ENCODE results near the gene TMEM53.

TMEM53 gene

DNA sequence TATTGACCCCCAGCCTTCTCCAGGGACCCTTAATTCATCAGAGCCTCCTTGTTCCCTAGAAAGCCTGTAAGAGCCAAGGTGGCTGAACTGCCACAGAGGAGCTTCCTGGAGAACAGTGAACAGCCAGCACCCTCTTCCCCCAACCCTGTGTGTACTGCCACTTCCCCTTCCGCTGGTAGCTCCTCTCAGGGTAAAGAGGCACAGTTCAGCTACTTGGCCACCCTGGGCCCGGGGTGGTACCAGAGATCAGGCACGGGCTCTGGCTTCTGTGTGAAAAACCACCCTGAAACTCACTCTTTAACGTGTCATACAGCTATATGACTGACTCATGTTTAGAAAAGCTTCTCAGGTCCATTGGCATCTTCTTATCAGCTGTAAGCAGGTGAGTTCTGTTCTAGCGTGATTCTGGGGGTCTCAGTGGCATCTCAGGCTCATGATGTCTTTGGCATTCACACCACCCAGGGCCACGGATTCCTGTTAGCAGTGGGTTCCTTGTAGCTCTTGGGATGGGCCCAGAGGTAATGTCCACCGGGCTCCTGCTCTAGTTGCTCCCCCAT, 22.6 kb upstream of the TMEM53 start:
- DNase-seq (ENCODE audit: low spot score), result peak; percentile 52

DNA sequence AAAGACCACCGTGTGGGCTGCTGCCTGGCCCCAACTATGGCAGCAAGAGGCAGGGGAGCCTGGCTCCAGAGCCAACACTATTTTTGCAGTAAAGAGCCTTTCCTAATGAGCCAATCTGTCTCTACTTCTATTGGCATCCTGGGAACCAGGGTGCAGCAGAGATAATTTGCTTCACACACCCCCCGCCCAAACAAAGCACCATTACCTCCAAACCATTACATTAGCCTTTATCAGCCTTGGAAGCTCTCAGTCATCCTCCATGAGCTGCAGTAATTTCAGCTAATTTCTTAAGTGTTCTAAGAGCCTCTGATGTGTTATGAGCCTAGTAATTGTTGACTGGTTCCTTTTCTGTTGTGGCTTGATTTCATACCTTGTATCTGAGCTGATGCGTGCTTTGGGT, 21.8 kb upstream of the TMEM53 start:
- DNase-seq (ENCODE audit: low spot score), result no peak

- DNase-seq (ENCODE audit: low spot score), result no peak
Measured at GRCh38 chr1:44695671-44696070, 21.4 kb upstream of the TMEM53 start.

- peak; percentile 55 for DNase-seq (ENCODE audit: low spot score)
Measured at GRCh38 chr1:44694863-44695478, 20.7 kb upstream of the TMEM53 start.

DNA sequence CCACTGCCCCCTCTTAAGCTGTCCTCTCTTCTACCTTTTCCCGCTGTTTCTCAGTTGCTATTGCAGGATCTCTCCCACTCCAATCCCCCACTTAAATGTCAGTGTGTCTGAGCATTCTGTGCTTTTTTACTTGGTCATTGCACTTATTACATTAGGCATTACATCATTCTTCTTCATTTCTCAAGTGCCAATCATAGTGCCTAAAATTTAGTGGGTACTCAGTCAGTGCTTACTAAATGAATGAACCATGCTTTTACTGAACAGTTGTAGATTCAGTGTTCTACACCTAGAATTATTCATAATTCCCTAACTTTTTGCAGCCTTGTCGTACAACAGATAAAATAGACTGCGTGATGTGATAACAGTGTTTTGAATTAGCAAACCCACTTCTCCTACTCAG, 19.6 kb upstream of the TMEM53 start:
- no peak for DNase-seq (ENCODE audit: low spot score)

GRCh38 chr1:44693159-44693558, 18.9 kb upstream of the TMEM53 start:
- no peak for DNase-seq (ENCODE audit: low spot score)

- DNase-seq (ENCODE audit: low spot score), result no peak
Measured at GRCh38 chr1:44689447-44689765, 15.1 kb upstream of the TMEM53 start.

- DNase-seq (ENCODE audit: low spot score), result no peak
Measured at GRCh38 chr1:44688760-44689446, 14.6 kb upstream of the TMEM53 start.

GRCh38 chr1:44685881-44686280, 11.6 kb upstream of the TMEM53 start:
- DNase-seq (ENCODE audit: low spot score), result no peak

DNA sequence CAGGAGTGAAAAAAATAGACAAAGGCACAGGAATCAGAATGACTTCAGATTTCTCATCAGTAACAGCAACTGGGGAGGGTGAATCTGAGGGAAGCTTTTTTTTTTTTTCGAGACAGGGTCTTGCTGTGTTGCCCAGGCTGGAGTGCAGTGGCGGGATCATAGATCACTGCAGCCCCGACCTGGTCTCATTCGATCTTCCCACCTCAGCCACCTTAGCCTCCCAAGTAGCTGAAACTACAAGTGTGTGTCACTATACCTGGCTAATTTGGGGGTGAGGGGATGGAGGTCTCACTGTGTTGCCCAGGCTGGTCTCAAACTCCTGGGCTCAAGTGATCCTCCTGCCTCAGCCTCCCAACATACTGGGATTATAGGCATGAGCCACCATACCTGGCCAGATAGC, 10.9 kb upstream of the TMEM53 start:
- DNase-seq (ENCODE audit: low spot score), result no peak

DNA sequence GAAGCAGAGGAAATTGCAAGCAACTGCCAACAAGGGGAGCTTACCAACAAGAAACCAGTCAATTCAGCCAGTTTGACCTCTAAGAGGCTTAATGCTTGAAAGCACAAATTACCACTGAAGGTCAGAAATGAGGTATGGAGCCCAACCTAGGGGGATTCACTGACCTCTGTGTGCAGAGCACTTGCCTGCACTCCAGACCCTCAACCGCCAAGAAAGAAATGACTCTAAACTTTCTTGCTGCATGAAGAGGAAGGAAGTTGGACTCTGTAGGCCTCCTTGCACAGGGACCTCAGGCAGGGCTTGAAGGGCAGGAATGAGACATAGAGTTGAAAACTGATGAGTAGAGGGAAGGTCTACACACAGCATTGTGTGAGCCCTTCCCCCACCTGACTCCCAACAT, 10.2 kb upstream of the TMEM53 start:
- DNase-seq (ENCODE audit: low spot score), result no peak

GRCh38 chr1:44682883-44683265, 8.6 kb upstream of the TMEM53 start:
- DNase-seq (ENCODE audit: low spot score), result no peak

GRCh38 chr1:44681905-44682882, 7.9 kb upstream of the TMEM53 start:
- no peak for DNase-seq (ENCODE audit: low spot score)

DNA sequence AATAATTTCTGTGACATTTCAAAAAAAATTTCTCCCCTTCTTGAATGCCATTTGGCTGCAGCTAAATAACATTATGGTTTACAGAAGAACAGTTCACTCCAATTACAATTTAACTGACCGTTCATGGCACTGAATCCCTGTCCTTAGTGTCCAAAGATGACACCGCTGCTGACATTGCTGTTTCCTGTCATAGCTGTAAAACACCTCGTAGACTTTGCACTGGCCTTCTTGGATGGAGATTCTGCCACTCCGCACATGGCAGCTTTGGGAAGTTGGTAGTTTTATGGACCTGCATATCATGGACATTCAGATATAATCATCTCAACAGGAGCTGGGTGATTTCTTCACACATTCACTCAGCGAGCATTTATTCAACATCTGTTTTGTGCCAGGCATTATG, 5.2 kb upstream of the TMEM53 start:
- DNase-seq (ENCODE audit: low spot score), result no peak

DNA sequence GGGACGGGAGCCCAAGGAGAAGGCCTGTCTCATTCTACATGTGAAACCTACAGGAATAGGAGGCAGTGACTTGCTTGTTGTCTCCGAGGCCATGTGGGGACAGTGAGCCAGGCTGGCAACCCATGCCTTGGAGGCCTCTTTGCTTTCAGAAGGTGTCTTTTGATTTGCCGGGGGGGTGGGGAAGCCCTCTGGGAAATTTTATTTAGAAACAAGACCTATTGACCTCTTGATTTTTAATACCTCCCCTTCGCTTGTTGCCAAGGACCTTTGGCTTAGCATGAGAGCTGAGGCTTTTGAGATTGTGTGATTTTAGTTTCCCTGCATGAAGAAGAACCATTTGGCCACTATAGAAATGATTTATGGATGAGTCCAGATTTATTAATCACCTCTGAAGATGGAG, 4.3 kb upstream of the TMEM53 start:
- DNase-seq (ENCODE audit: low spot score), result no peak

GRCh38 chr1:44678120-44678519, 3.8 kb upstream of the TMEM53 start:
- no peak for DNase-seq (ENCODE audit: low spot score)

GRCh38 chr1:44677201-44677766, 3.0 kb upstream of the TMEM53 start:
- DNase-seq (ENCODE audit: low spot score), result no peak

- no peak for DNase-seq (ENCODE audit: low spot score)
Measured at GRCh38 chr1:44676484-44677200, 2.4 kb upstream of the TMEM53 start.

- DNase-seq (ENCODE audit: low spot score), result no peak
Measured at GRCh38 chr1:44675186-44675585, 905 bp upstream of the TMEM53 start.

DNA sequence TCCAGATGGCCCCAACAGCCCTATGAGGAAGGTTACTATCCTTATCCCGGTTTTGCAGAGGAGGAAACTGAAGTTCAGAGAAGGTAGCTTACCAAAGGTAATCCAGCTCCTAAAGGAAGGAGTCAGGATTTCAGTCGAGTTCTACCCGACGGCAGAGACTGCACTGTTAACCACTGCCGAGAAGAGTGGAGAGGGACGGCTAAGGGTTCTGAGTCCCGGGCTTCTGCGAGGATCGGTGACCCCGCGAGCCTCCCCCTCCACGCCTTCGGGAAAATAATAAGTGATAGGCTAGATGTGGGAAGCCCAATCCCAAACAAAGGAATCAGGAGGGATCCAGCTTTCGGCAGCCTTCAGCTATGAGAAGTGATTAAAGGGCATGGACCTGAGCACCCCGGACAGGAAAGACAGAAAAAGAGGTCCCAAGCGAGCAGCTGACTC, 587 bp downstream of the TMEM53 start:
- no peak for DNase-seq (ENCODE audit: low spot score)

DNA sequence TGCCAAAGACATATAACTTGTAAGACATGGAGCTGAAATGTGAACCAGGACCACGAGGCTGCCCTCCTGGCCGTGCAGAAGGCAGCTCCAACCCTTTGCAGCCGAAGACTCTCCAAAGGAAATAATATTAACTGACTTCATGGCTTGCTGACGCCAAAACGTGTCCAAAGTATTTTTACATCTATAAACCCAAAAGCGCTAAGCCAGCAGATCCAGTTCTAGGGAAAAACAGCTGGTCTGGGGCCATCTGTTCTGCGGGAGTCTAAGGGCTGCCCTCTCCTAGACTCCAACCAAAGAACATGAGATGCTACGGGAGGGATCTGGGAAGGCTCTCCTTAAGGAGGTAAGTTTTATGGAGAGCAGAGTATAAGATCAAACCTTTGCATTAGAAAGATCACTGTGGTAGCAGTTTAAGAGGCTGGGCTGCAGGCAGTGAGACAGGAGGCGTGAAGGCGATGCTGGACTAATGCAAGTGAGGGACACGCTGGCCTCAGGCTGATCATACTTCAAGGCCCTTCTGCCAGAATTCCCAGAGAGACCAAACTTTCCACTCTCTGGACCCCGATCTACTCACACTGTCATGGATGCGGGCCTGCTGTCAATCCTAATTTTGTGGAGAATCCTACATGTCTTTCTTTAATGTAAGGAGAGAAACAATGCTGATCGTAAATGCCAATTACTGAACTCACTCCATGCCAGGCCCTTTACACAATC, 1.2 kb downstream of the TMEM53 start:
- DNase-seq (ENCODE audit: low spot score), result no peak
